ENCODE measurements around the gene RGS16. TPM values are rescaled to one million over a fixed set of nuclear protein-coding genes. Genes with fewer than 3 reads are reported as not detected.
A peak's percentile ranks its signal among the peaks of the same experiment; 100 is the strongest.
"Not testable (repeated sequence)": the region's sequence is repeated elsewhere in the genome, so short reads cannot be mapped to it uniquely, and the experiment has no call there.

Gene RGS16
- total RNA-seq, 1 donor from 2014 or later: 12.5 TPM

DNA sequence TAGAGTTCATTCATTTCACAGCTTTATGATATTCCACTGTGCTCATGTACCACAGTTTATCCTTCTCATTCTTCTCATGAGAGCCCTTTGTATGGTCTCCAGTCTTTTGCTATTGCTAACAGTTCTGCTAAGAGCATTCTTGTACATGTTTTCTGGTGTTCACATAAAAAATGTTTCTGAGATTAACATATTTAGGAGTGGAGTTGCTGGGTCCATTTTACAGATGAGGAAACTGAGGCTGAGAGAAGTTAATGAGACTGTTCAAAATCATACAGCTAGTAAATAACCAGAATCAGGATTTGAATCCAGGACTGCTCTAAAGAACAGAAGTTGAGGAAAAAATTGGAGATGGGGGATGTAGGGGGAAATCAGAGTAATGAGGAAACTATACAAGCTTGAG is 28.8 kb upstream of the RGS16 start:
- Mint-ChIP-seq H3K4me3 (no peak overlapping the region), H3K9me3 (no peaks in the 10 kb centered on the region), H3K36me3 (no peaks in the 10 kb centered on the region), H3K4me1 (peaks cover 63% of the 10 kb centered on the region), H3K27me3 (ENCODE audit: insufficient read depth, low read depth) (peaks cover 8% of the 10 kb centered on the region), H3K27ac (no peak overlapping the region)
- Histone ChIP-seq H3K27me3 (no peaks in the 10 kb centered on the region), H3K9me3 (ENCODE audit: low read depth) (no peaks in the 10 kb centered on the region), H3K27ac (no peak overlapping the region), H3K9ac (no peak overlapping the region), H3K4me3 (no peak overlapping the region), H3F3A (ENCODE audit: low read depth) (peaks cover 15% of the 10 kb centered on the region), H3K79me2 (ENCODE audit: low read depth) (no peaks in the 10 kb centered on the region), H3K4me1 (peaks cover 65% of the 10 kb centered on the region), H3K4me2 (peak overlapping the region; percentile 24), H3K36me3 (no peaks in the 10 kb centered on the region), H2AFZ (replicated peaks) (no peak overlapping the region), H4K20me1 (ENCODE audit: low read depth) (no peaks in the 10 kb centered on the region)
- DNase-seq (ENCODE audit: low spot score): no peak
- TF ChIP-seq, protein P1, sequence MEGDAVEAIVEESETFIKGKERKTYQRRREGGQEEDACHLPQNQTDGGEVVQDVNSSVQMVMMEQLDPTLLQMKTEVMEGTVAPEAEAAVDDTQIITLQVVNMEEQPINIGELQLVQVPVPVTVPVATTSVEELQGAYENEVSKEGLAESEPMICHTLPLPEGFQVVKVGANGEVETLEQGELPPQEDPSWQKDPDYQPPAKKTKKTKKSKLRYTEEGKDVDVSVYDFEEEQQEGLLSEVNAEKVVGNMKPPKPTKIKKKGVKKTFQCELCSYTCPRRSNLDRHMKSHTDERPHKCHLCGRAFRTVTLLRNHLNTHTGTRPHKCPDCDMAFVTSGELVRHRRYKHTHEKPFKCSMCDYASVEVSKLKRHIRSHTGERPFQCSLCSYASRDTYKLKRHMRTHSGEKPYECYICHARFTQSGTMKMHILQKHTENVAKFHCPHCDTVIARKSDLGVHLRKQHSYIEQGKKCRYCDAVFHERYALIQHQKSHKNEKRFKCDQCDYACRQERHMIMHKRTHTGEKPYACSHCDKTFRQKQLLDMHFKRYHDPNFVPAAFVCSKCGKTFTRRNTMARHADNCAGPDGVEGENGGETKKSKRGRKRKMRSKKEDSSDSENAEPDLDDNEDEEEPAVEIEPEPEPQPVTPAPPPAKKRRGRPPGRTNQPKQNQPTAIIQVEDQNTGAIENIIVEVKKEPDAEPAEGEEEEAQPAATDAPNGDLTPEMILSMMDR (IDR thresholded peaks at IDR 0.05): no peak
- TF ChIP-seq EZH2phosphoT487 (IDR thresholded peaks at IDR 0.05) (no peak), EZH2 (IDR thresholded peaks at IDR 0.05) (no peak)

DNA sequence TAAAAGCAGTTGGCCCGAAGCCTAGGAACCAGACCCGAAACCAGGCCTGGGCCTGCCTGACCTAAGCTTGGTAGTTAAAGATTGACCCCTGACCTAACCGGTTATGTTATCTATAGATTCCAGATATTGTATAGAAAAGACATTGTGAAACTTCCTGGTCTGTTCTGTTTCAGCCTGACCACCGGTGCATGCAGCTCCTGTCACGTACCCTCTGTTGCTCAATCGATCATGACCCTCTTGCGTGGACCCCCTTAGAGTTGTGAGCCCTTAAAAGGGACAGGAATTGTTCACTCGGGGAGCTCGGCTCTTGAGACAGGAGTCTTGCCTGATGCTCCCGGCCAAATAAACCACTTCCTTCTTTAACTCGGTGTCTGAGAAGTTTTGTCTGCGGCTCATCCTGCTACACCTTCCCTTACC is 28.3 kb upstream of the RGS16 start:
- H3F3A ChIP-seq (ENCODE audit: low read depth): peaks cover 15% of the 10 kb centered on the region
- H4K20me1 ChIP-seq (ENCODE audit: low read depth); DNase-seq (ENCODE audit: low spot score); H3K4me2 ChIP-seq; H3K27me3 ChIP-seq; H3K9me3 ChIP-seq (ENCODE audit: low read depth); H3K4me3 ChIP-seq; H3K36me3 Mint-ChIP-seq; H3K27me3 Mint-ChIP-seq (ENCODE audit: insufficient read depth, low read depth); H3K9me3 Mint-ChIP-seq; H3K36me3 ChIP-seq; H3K27ac ChIP-seq; H3K79me2 ChIP-seq (ENCODE audit: low read depth); H3K9ac ChIP-seq; H2AFZ ChIP-seq (replicated peaks): not testable (repeated sequence)
- Mint-ChIP-seq H3K4me1 (peaks cover 61% of the 10 kb centered on the region), H3K27ac (peak overlapping the region; percentile 46), H3K4me3 (peak overlapping the region; percentile 27)
- peaks cover 65% of the 10 kb centered on the region for H3K4me1 ChIP-seq

DNA sequence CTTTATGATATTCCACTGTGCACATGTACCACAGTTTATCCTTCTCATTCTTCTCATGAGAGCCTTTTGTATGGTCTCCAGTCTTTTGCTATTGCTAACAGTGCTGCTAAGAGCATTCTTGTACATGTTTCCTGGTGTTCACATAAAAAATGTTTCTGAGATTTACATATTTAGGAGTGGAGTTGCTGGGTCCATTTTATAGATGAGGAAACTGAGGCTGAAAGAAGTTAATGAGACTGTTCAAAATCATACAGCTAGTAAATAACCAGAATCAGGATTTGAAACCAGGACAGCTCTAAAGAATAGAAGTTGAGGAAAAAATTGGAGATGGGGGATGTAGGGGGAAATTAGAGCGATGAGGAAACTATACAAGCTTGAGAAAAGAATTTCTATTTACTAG is 27.8 kb upstream of the RGS16 start:
- H3K9me3 Mint-ChIP-seq: no peaks in the 10 kb centered on the region
- H3K27ac Mint-ChIP-seq: no peak overlapping the region
- Histone ChIP-seq H3K79me2 (ENCODE audit: low read depth) (no peaks in the 10 kb centered on the region), H3K9ac (no peak overlapping the region), H3K4me2 (no peak overlapping the region), H3F3A (ENCODE audit: low read depth) (peaks cover 15% of the 10 kb centered on the region), H3K36me3 (no peaks in the 10 kb centered on the region), H3K4me3 (no peak overlapping the region), H3K4me1 (peaks cover 63% of the 10 kb centered on the region), H3K27me3 (no peaks in the 10 kb centered on the region), H4K20me1 (ENCODE audit: low read depth) (no peaks in the 10 kb centered on the region), H3K9me3 (ENCODE audit: low read depth) (no peaks in the 10 kb centered on the region), H2AFZ (replicated peaks) (no peak overlapping the region), H3K27ac (no peak overlapping the region)
- DNase-seq (ENCODE audit: low spot score): no peak
- peaks cover 8% of the 10 kb centered on the region for H3K27me3 Mint-ChIP-seq (ENCODE audit: insufficient read depth, low read depth)
- no peaks in the 10 kb centered on the region for H3K36me3 Mint-ChIP-seq
- TF ChIP-seq, protein P1 (IDR thresholded peaks at IDR 0.05): no peak
- TF ChIP-seq EZH2 (IDR thresholded peaks at IDR 0.05): no peak
- TF ChIP-seq EZH2phosphoT487 (IDR thresholded peaks at IDR 0.05): no peak
- peaks cover 58% of the 10 kb centered on the region for H3K4me1 Mint-ChIP-seq
- H3K4me3 Mint-ChIP-seq: no peak overlapping the region

DNA sequence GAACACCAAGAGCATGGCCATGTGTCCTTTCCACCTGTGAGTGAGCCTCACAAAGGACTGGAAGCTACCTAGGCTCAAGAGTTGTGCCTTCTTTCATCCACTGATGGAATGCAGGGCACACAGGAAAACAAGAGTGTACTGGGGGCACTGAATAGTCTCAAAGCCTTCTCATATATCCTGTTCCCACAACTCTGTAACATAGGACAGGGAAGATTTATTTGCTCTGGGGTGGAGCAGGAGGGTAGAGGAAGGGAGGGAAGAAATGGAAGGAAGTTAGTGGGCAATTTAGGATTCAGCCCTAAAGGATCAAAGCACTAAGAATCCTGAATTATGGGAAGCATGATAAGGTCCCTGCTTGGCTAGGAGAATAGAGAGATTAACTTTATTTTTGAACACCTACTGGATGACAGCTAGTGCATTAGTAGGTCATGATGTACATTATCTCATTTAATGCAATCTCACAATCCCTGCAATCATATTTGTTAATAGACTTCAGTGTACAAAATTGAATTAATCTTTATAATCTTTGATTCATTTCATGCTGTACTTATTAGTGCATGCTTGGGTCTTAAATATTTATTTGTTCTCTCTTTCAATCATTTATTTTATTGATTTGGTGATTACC is 27.0 kb upstream of the RGS16 start:
- Histone ChIP-seq H3K36me3 (no peaks in the 10 kb centered on the region), H3K27me3 (no peaks in the 10 kb centered on the region), H3K27ac (peak overlapping the region; percentile 38), H3K79me2 (ENCODE audit: low read depth) (no peaks in the 10 kb centered on the region), H3K4me2 (peak overlapping the region; percentile 36), H4K20me1 (ENCODE audit: low read depth) (no peaks in the 10 kb centered on the region), H2AFZ (replicated peaks) (no peak overlapping the region), H3K4me3 (no peak overlapping the region), H3K9ac (no peak overlapping the region), H3K9me3 (ENCODE audit: low read depth) (no peaks in the 10 kb centered on the region), H3F3A (ENCODE audit: low read depth) (peaks cover 15% of the 10 kb centered on the region), H3K4me1 (peaks cover 57% of the 10 kb centered on the region)
- Mint-ChIP-seq H3K36me3 (no peaks in the 10 kb centered on the region), H3K4me3 (no peak overlapping the region), H3K9me3 (no peaks in the 10 kb centered on the region), H3K4me1 (peaks cover 58% of the 10 kb centered on the region), H3K27ac (peak overlapping the region; percentile 29), H3K27me3 (ENCODE audit: insufficient read depth, low read depth) (peaks cover 8% of the 10 kb centered on the region)
- no peak for DNase-seq (ENCODE audit: low spot score)
- TF ChIP-seq EZH2phosphoT487 (IDR thresholded peaks at IDR 0.05) (no peak), EZH2 (IDR thresholded peaks at IDR 0.05) (no peak)
- TF ChIP-seq, protein P1 (IDR thresholded peaks at IDR 0.05): no peak

All from neural progenitor cell (in vitro differentiated cells).